Vagina (tissue), 2 donors: Measurements from ENCODE around the gene ARID5A. TPM values are rescaled to one million over a fixed set of nuclear protein-coding genes. Genes with fewer than 3 reads are reported as not detected.

ENCODE experiments used
- DNase-seq, 2 donors: peaks; one replicate each; pipeline ENCODE4 v3.0.0-alpha.2; 2017; ENCODE audit errors: extremely low spot score in 2 of 2
- H3K27ac ChIP-seq: fragments of 200-600 bp; sonication (generic); one replicate; pipeline ENCODE4 v1.5.1; 2019
- H3K27me3 ChIP-seq: fragments of 200-600 bp; sonication (generic); one replicate; pipeline ENCODE4 v1.5.1; 2019
- H3K36me3 ChIP-seq, 2 donors: fragments of 200-600 bp; sonication (generic); one replicate each; pipeline ENCODE4 v1.5.1; 2017 to 2019
- H3K4me1 ChIP-seq: fragments of 200-600 bp; sonication (generic); one replicate; pipeline ENCODE4 v1.5.1; 2019
- H3K4me3 ChIP-seq, 2 donors: fragments of 200-600 bp; sonication (generic); 1 replicate in 1 of 2; 2 replicates in 1 of 2; pipeline ENCODE4 v1.5.1; 2016 to 2019
- H3K9me3 ChIP-seq: fragments of 200-600 bp; sonication (generic); one replicate; pipeline ENCODE4 v1.5.1; 2019
- POLR2A ChIP-seq, 2 donors: fragments of 450-650 bp; IDR thresholded peaks; one replicate each; pipeline ENCODE4 v1.6.1; 2017; ENCODE audit warnings: antibody characterized with exemption in 2 of 2, mild to moderate bottlenecking in 2 of 2, moderate library complexity in 2 of 2
- POLR2AphosphoS5 ChIP-seq, 2 donors: sonication (generic); formaldehyde crosslinking; IDR thresholded peaks; one replicate each; pipeline ENCODE4 v1.9.0; 2017; ENCODE audit warnings: antibody characterized with exemption in 2 of 2, mild to moderate bottlenecking in 2 of 2, low read depth in 1 of 2; ENCODE audit not compliant: insufficient read depth in 1 of 2
- intact Hi-C: fragments of 100-400 bp; cut with DNase I; formaldehyde crosslinking; loops from one replicate; pipeline ENCODE4 v1.15.1; 2023
- total RNA-seq: library from RNA; depleted of rRNA; stranded (reverse); fragments of >200 nt; gene quantifications from one replicate; pipeline ENCODE4 v1.2.3, GENCODE V29; 2016
- TF ChIP-seq, protein P1 (sequence below), 3 experiments: fragments of 450-650 bp in 2 of 3; fragments of 200-600 bp in 1 of 3; sonication (generic) in 1 of 3; IDR thresholded peaks; one replicate each; pipeline ENCODE4 v1.5.1; 2017 to 2019; ENCODE audit warnings: antibody characterized with exemption in 3 of 3, mild to moderate bottlenecking in 2 of 3, moderate library complexity in 2 of 3

The ARID5A gene
- total RNA-seq, 1 donor from 2014 or later: 34.1 TPM

DNA sequence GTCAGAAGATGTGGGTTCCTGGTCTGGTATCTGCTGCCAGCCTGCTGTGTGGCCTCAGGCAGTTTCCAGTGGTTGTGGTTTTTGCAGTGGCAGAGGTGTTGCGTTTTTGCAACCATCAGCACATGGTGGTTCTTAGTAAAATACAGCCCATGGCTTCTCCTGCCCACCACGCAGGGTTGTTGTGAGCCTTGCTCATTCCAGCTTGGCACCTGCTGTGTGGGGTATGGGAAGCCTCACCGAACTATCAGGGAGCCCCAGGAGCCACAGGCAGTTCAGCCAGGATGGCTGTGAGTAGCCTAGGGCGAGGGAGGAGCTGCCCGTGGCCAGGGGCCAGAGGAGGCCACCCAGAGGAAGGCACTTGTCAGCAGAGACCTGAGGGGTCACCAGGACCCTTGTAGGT lies 9.8 kb downstream of the ARID5A start:
- intact Hi-C loops: no loop called here
- peaks cover 33% of the 10 kb centered on the region for H3K4me1 ChIP-seq

DNA sequence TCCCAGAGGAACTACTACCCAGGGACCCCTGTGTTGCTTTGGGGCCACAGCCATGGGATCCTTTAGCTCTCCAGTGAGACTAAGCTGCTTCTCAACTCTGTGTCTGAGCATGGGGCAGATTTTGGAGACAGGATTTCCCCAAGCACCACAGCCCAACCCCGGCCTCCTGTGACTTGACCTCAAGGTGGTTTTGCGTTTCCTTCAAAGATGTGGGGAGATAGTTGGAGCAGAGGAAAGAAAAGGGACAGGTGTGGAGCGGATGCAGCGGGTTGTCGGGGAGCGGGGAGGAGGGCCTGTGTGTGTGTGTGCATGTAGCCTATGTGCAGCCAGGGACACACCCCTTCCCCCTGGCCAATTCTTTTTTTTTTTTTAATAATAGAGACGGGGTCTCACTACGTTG lies 10.2 kb downstream of the ARID5A start:
- no peaks in the 10 kb centered on the region for H3K9me3 ChIP-seq
- peaks cover 28% of the 10 kb centered on the region for H3K4me1 ChIP-seq
- no peaks in the 10 kb centered on the region for H3K27me3 ChIP-seq
- DNase-seq: no peak
- TF ChIP-seq POLR2A (IDR thresholded peaks at IDR 0.05): no peak
- TF ChIP-seq, protein P1, sequence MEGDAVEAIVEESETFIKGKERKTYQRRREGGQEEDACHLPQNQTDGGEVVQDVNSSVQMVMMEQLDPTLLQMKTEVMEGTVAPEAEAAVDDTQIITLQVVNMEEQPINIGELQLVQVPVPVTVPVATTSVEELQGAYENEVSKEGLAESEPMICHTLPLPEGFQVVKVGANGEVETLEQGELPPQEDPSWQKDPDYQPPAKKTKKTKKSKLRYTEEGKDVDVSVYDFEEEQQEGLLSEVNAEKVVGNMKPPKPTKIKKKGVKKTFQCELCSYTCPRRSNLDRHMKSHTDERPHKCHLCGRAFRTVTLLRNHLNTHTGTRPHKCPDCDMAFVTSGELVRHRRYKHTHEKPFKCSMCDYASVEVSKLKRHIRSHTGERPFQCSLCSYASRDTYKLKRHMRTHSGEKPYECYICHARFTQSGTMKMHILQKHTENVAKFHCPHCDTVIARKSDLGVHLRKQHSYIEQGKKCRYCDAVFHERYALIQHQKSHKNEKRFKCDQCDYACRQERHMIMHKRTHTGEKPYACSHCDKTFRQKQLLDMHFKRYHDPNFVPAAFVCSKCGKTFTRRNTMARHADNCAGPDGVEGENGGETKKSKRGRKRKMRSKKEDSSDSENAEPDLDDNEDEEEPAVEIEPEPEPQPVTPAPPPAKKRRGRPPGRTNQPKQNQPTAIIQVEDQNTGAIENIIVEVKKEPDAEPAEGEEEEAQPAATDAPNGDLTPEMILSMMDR (IDR thresholded peaks at IDR 0.05): no peak
- no peak for TF ChIP-seq POLR2AphosphoS5 (IDR thresholded peaks at IDR 0.05; ENCODE audit: insufficient read depth in 1 of 2, low read depth in 1 of 2)
- H3K36me3 ChIP-seq: peaks cover 4 to 34% of the 10 kb centered on the region in 2 donors
- no peak overlapping the region for H3K4me3 ChIP-seq
- H3K27ac ChIP-seq: no peak overlapping the region
- intact Hi-C loops: no loop called here

More for the DNA sequence above, 9.8 kb downstream of the ARID5A start:
- Histone ChIP-seq H3K27me3 (no peaks in the 10 kb centered on the region), H3K9me3 (no peaks in the 10 kb centered on the region), H3K27ac (no peak overlapping the region), H3K36me3 (peaks cover 4 to 29% of the 10 kb centered on the region in 2 donors), H3K4me3 (no peak overlapping the region)
- DNase-seq: no peak
- no peak for TF ChIP-seq POLR2AphosphoS5 (IDR thresholded peaks at IDR 0.05; ENCODE audit: insufficient read depth in 1 of 2, low read depth in 1 of 2)
- TF ChIP-seq POLR2A (IDR thresholded peaks at IDR 0.05): no peak
- TF ChIP-seq, protein P1 (IDR thresholded peaks at IDR 0.05): no peak

DNA sequence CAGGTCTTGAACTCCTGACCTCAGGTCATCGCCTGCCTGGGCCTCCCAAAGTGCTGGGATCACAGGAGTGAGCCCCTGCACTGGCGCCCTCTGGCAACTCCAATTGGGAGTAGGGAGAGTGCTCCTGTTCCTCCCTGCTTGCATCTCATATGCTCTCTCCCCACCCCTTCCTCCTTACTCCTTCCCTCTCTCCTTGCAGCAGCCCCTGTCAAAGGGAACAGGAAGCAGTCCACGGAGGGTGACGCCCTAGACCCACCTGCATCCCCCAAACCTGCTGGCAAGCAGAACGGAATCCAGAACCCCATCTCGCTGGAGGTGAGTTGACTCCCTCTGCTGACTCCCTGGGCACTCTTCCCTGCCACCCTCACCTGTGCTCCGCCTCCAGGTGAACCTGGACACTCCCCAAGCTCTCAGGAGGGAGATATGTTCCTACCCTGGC lies 10.7 kb downstream of the ARID5A start:
- Histone ChIP-seq H3K27ac (no peak overlapping the region), H3K27me3 (no peaks in the 10 kb centered on the region), H3K36me3 (peaks cover 4 to 38% of the 10 kb centered on the region in 2 donors), H3K4me1 (peaks cover 24% of the 10 kb centered on the region), H3K4me3 (no peak overlapping the region), H3K9me3 (no peaks in the 10 kb centered on the region)
- intact Hi-C loops: no loop called here
- no peak for DNase-seq
- TF ChIP-seq POLR2AphosphoS5 (IDR thresholded peaks at IDR 0.05; ENCODE audit: insufficient read depth in 1 of 2, low read depth in 1 of 2) (no peak), POLR2A (IDR thresholded peaks at IDR 0.05) (no peak)
- TF ChIP-seq, protein P1 (IDR thresholded peaks at IDR 0.05): no peak

DNA sequence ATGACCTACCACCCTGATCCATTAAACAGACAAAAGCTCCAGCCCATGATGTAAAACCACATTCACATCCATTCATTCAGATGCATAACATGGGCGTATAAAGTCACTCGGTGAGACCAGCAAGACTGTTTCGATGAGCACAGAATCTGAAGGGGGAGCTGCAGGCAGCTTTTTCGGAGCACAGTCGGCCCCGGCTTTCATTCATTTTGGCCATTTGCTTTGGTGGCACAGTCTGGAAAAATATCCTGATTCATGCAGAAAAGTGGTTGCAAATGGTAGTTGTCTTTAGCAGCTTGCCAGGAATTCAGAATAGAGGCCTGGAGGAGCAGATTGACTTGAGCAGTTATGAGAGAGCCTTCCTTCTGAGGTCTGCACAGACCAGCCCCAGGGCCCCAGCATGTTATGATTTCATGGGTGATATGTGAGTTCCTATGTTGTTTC lies 11.2 kb downstream of the ARID5A start:
- Histone ChIP-seq H3K36me3 (peaks cover 4 to 38% of the 10 kb centered on the region in 2 donors), H3K4me1 (peaks cover 20% of the 10 kb centered on the region)
- DNase-seq: no peak

More for the DNA sequence above, 11.2 kb downstream of the ARID5A start:
- Histone ChIP-seq H3K4me3 (no peak overlapping the region), H3K27me3 (no peaks in the 10 kb centered on the region), H3K9me3 (no peaks in the 10 kb centered on the region), H3K27ac (no peak overlapping the region)
- intact Hi-C loops: no loop called here
- TF ChIP-seq POLR2AphosphoS5 (IDR thresholded peaks at IDR 0.05; ENCODE audit: insufficient read depth in 1 of 2, low read depth in 1 of 2) (no peak), POLR2A (IDR thresholded peaks at IDR 0.05) (no peak)
- TF ChIP-seq, protein P1 (IDR thresholded peaks at IDR 0.05): no peak
